ENCODE results near the gene CDH9.

- TF ChIP-seq CTCF (IDR thresholded peaks at IDR 0.05; ENCODE audit: insufficient read depth, low read length, poor library complexity, severe bottlenecking): no peak
- TF ChIP-seq EZH2phosphoT487 (conservative IDR thresholded peaks at IDR 0.05; ENCODE audit: low read length): no peak
Observed at GRCh38 chr5:26921439-26921838, 116.9 kb downstream of the CDH9 start.

Data from SU-DHL-6 (cell line).